ENCODE data around the gene TSPEAR.
"Not testable (repeated sequence)": the region's sequence is repeated elsewhere in the genome, so short reads cannot be mapped to it uniquely, and the experiment has no call there.

The TSPEAR gene

DNA sequence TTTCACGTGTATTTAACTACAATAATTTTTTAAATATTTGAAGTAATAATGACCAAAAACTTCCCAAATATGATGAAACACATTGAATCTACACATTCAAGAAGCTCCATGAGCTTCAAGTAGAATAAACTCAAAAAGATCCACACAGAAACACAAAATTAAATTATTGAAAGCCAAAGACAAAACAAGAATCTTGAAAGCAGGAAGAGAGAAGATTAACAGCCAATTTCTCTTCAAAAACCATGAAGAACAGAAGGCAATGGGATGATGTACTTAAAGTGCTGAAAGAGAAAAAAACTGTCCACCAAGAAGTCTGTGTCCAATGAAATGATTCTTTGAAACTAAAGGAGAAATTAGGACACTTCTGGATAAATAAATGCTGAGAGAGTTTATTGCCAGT lies 79.3 kb downstream of the TSPEAR start:
- Histone ChIP-seq H3K9me3 (ENCODE audit: control insufficient read depth, insufficient read depth, low read depth, low read length) (peaks cover 16% of the 10 kb centered on the region; the same call in 1 of the 2 replicates), H3K27me3 (ENCODE audit: control insufficient read depth, insufficient read depth, low read length) (no peaks in the 10 kb centered on the region), H3K4me3 (ENCODE audit: low read depth, low read length) (no peak overlapping the region), H3K4me1 (ENCODE audit: control insufficient read depth, insufficient read depth, low read length) (peaks cover 4% of the 10 kb centered on the region; the same call in 1 of the 2 replicates), H3K9ac (ENCODE audit: low read length) (no peak overlapping the region), H3K27ac (ENCODE audit: low read depth, low read length) (no peak overlapping the region), H3K36me3 (ENCODE audit: control insufficient read depth, insufficient read depth, low read length) (no peaks in the 10 kb centered on the region)

- Histone ChIP-seq H3K4me3 (ENCODE audit: low read depth, low read length) (no peak overlapping the region), H3K9me3 (ENCODE audit: control insufficient read depth, insufficient read depth, low read depth, low read length) (peaks cover 19% of the 10 kb centered on the region; the same call in 1 of the 2 replicates), H3K27me3 (ENCODE audit: control insufficient read depth, insufficient read depth, low read length) (no peaks in the 10 kb centered on the region), H3K36me3 (ENCODE audit: control insufficient read depth, insufficient read depth, low read length) (no peaks in the 10 kb centered on the region), H3K27ac (ENCODE audit: low read depth, low read length) (no peak overlapping the region), H3K4me1 (ENCODE audit: control insufficient read depth, insufficient read depth, low read length) (no peaks in the 10 kb centered on the region), H3K9ac (ENCODE audit: low read length) (no peak overlapping the region)
Observed at GRCh38 chr21:44630440-44630839, 80.9 kb downstream of the TSPEAR start.

- peaks cover 34% of the 10 kb centered on the region for H3K9me3 ChIP-seq (ENCODE audit: control insufficient read depth, insufficient read depth, low read depth, low read length)
- no peaks in the 10 kb centered on the region for H3K4me1 ChIP-seq (ENCODE audit: control insufficient read depth, insufficient read depth, low read length)
- no peaks in the 10 kb centered on the region for H3K36me3 ChIP-seq (ENCODE audit: control insufficient read depth, insufficient read depth, low read length)
- H3K27ac ChIP-seq (ENCODE audit: low read depth, low read length), result no peak overlapping the region
- H3K9ac ChIP-seq (ENCODE audit: low read length), result no peak overlapping the region
- no peaks in the 10 kb centered on the region for H3K27me3 ChIP-seq (ENCODE audit: control insufficient read depth, insufficient read depth, low read length)
- no peak overlapping the region for H3K4me3 ChIP-seq (ENCODE audit: low read depth, low read length)
Observed at GRCh38 chr21:44628707-44629391, 82.5 kb downstream of the TSPEAR start.

DNA sequence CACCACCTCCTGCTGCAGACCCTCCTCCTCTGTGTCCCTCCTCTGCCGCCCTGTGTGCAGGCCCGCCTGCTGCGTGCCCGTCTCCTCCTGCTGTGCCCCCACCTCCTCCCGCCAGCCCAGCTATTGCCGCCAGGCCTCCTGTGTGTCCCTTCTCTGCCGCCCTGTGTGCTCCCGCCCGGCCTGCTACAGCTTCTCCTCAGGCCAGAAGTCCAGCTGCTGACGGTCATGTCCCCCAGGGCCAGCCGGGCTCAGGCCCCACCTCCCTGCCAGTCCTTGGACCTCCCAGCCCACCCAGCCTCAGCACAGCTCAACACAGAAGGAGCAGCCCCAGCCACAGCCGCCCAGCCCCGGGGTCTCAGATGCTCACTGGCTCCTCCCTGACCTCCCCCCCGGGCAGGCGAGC lies 83.5 kb downstream of the TSPEAR start:
- not testable (repeated sequence) for H3K4me1 ChIP-seq (ENCODE audit: control insufficient read depth, insufficient read depth, low read length); H3K9ac ChIP-seq (ENCODE audit: low read length); H3K4me3 ChIP-seq (ENCODE audit: low read depth, low read length); H3K36me3 ChIP-seq (ENCODE audit: control insufficient read depth, insufficient read depth, low read length); H3K27me3 ChIP-seq (ENCODE audit: control insufficient read depth, insufficient read depth, low read length); H3K27ac ChIP-seq (ENCODE audit: low read depth, low read length)
- H3K9me3 ChIP-seq (ENCODE audit: control insufficient read depth, insufficient read depth, low read depth, low read length), result peaks cover 44% of the 10 kb centered on the region

- not testable (repeated sequence) for H3K27ac ChIP-seq (ENCODE audit: low read depth, low read length); H3K36me3 ChIP-seq (ENCODE audit: control insufficient read depth, insufficient read depth, low read length)
- H3K9me3 ChIP-seq (ENCODE audit: control insufficient read depth, insufficient read depth, low read depth, low read length), result peaks cover 45% of the 10 kb centered on the region
Observed at GRCh38 chr21:44627181-44627822, 84.1 kb downstream of the TSPEAR start.

DNA sequence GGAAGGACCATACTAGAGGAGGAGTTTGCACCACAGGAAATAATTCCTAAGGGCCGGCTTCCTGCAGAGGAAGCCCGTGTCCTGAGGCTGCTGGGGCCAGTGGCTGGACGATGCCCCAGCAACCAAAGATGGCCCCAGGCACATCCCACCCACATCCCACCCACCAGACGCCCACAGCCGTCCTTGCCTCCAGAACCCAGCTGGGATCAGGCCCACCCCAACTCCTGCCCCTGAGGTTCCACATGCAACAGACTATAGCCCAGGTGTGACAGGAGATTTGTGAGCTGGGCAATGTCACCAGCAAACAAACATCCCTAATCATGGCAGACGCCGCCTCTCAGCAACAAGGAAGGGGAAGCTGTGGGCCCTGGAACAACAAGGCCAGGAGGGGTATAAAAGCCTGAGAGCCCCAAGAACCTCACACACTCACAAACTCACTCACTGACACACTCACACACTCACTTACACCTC lies 84.7 kb downstream of the TSPEAR start, which contains the start of gene KRTAP10-9:
TSS of gene KRTAP10-9 (plus strand) at position 421 of the 471 bp plus-strand sequence. CDS start 79 bp downstream, outside the sequence.
- Histone ChIP-seq H3K27ac (ENCODE audit: low read depth, low read length) (no peak within 1 kb of the TSS), H3K9me3 (ENCODE audit: control insufficient read depth, insufficient read depth, low read depth, low read length) (peaks cover 45% of the 10 kb centered on the region), H3K9ac (ENCODE audit: low read length) (no peak within 1 kb of the TSS), H3K4me3 (ENCODE audit: low read depth, low read length) (no peak within 1 kb of the TSS), H3K27me3 (ENCODE audit: control insufficient read depth, insufficient read depth, low read length) (no peaks in the 10 kb centered on the region), H3K36me3 (ENCODE audit: control insufficient read depth, insufficient read depth, low read length) (no peaks in the 10 kb centered on the region), H3K4me1 (ENCODE audit: control insufficient read depth, insufficient read depth, low read length) (no peaks in the 10 kb centered on the region)

More at GRCh38 chr21:44627181-44627822, 84.1 kb downstream of the TSPEAR start:
- H3K9ac ChIP-seq (ENCODE audit: low read length); H3K27me3 ChIP-seq (ENCODE audit: control insufficient read depth, insufficient read depth, low read length); H3K4me3 ChIP-seq (ENCODE audit: low read depth, low read length); H3K4me1 ChIP-seq (ENCODE audit: control insufficient read depth, insufficient read depth, low read length): not testable (repeated sequence)

- Histone ChIP-seq H3K9me3 (ENCODE audit: control insufficient read depth, insufficient read depth, low read depth, low read length) (peaks cover 45% of the 10 kb centered on the region), H3K9ac (ENCODE audit: low read length) (no peak overlapping the region), H3K27ac (ENCODE audit: low read depth, low read length) (no peak overlapping the region), H3K36me3 (ENCODE audit: control insufficient read depth, insufficient read depth, low read length) (no peaks in the 10 kb centered on the region), H3K4me3 (ENCODE audit: low read depth, low read length) (no peak overlapping the region), H3K4me1 (ENCODE audit: control insufficient read depth, insufficient read depth, low read length) (no peaks in the 10 kb centered on the region), H3K27me3 (ENCODE audit: control insufficient read depth, insufficient read depth, low read length) (no peaks in the 10 kb centered on the region)
Observed at GRCh38 chr21:44626262-44626661, 85.1 kb downstream of the TSPEAR start.

DNA sequence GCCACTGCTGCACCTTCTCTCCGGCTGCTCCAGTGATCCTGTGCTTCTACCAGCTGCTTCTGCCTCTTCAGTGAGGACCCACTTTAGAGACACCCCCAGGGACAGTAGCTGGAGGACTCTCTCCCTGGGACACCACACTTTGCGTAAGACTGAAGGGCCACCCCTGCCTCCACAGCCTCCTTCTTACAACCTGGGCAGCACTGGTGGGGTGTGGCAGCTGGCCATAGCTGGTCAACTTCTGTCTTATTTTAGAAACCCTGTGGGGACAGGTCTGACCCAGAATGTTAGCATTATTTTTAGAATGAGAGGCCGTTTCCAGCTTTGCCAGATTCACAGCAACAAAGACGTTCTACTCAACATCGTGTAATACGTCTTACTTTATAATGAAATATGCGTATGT lies 85.6 kb downstream of the TSPEAR start:
- peaks cover 48% of the 10 kb centered on the region for H3K9me3 ChIP-seq (ENCODE audit: control insufficient read depth, insufficient read depth, low read depth, low read length)
- no peak overlapping the region for H3K9ac ChIP-seq (ENCODE audit: low read length)
- no peak overlapping the region for H3K27ac ChIP-seq (ENCODE audit: low read depth, low read length)
- no peak overlapping the region for H3K4me3 ChIP-seq (ENCODE audit: low read depth, low read length)
- no peaks in the 10 kb centered on the region for H3K27me3 ChIP-seq (ENCODE audit: control insufficient read depth, insufficient read depth, low read length)
- no peaks in the 10 kb centered on the region for H3K4me1 ChIP-seq (ENCODE audit: control insufficient read depth, insufficient read depth, low read length)
- no peaks in the 10 kb centered on the region for H3K36me3 ChIP-seq (ENCODE audit: control insufficient read depth, insufficient read depth, low read length)

- Histone ChIP-seq H3K9ac (ENCODE audit: low read length) (no peak overlapping the region), H3K4me3 (ENCODE audit: low read depth, low read length) (no peak overlapping the region), H3K27ac (ENCODE audit: low read depth, low read length) (no peak overlapping the region), H3K27me3 (ENCODE audit: control insufficient read depth, insufficient read depth, low read length) (no peaks in the 10 kb centered on the region), H3K9me3 (ENCODE audit: control insufficient read depth, insufficient read depth, low read depth, low read length) (peaks cover 58% of the 10 kb centered on the region), H3K36me3 (ENCODE audit: control insufficient read depth, insufficient read depth, low read length) (no peaks in the 10 kb centered on the region), H3K4me1 (ENCODE audit: control insufficient read depth, insufficient read depth, low read length) (no peaks in the 10 kb centered on the region)
Observed at GRCh38 chr21:44623575-44623974, 87.8 kb downstream of the TSPEAR start.

DNA sequence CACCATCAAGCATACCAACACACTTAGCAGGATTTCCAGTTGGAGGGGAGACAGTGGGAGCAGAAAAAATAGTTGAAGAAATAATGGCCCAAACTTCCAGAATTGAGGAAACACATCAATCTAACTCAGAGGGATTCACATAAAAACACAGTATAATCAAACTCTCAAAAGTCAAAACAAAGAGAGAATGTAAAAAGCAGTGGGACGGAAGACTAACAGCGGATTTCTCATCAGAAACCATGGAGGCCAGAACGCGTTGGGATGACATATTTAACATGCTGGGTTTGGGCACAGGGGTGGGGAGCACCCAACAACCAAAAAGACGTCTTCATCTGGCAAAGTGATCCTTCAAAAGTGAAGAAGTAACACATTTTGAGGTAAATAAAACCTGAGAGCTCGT lies 91.5 kb downstream of the TSPEAR start:
- H3K9ac ChIP-seq (ENCODE audit: low read length), result no peak overlapping the region
- H3K9me3 ChIP-seq (ENCODE audit: control insufficient read depth, insufficient read depth, low read depth, low read length), result peaks cover 51% of the 10 kb centered on the region
- H3K27ac ChIP-seq (ENCODE audit: low read depth, low read length), result no peak overlapping the region

DNA sequence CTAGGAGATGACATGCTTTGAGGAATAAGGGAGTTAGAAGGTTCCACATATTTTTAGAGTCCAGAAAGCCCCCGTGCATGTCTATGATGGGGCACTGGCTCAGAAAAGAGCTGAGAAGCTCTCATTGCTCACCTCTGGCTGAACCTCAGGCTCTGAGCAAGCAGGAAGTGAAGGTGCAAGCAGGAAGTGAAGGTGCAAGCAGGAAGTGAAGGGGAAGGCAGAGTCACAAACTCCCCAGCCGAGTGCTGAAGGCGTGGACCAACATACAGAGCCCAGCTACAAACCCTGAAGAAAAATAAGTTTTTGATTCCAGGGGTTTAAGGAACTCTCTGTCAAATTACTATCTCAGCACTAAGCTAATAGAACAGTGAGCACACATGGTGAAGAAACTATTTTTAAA lies 92.5 kb downstream of the TSPEAR start:
- no peak overlapping the region for H3K9ac ChIP-seq (ENCODE audit: low read length)
- no peak overlapping the region for H3K4me3 ChIP-seq (ENCODE audit: low read depth, low read length)
- H3K27ac ChIP-seq (ENCODE audit: low read depth, low read length), result no peak overlapping the region
- H3K4me1 ChIP-seq (ENCODE audit: control insufficient read depth, insufficient read depth, low read length), result no peaks in the 10 kb centered on the region
- H3K9me3 ChIP-seq (ENCODE audit: control insufficient read depth, insufficient read depth, low read depth, low read length), result peaks cover 41% of the 10 kb centered on the region
- no peaks in the 10 kb centered on the region for H3K36me3 ChIP-seq (ENCODE audit: control insufficient read depth, insufficient read depth, low read length)
- no peaks in the 10 kb centered on the region for H3K27me3 ChIP-seq (ENCODE audit: control insufficient read depth, insufficient read depth, low read length)

More for the DNA sequence above, 91.5 kb downstream of the TSPEAR start:
- Histone ChIP-seq H3K36me3 (ENCODE audit: control insufficient read depth, insufficient read depth, low read length) (no peaks in the 10 kb centered on the region), H3K4me3 (ENCODE audit: low read depth, low read length) (no peak overlapping the region), H3K27me3 (ENCODE audit: control insufficient read depth, insufficient read depth, low read length) (no peaks in the 10 kb centered on the region), H3K4me1 (ENCODE audit: control insufficient read depth, insufficient read depth, low read length) (no peaks in the 10 kb centered on the region)

All from HUES6 (cell line).